Measurements from ENCODE around the gene CTXN1.

DNA sequence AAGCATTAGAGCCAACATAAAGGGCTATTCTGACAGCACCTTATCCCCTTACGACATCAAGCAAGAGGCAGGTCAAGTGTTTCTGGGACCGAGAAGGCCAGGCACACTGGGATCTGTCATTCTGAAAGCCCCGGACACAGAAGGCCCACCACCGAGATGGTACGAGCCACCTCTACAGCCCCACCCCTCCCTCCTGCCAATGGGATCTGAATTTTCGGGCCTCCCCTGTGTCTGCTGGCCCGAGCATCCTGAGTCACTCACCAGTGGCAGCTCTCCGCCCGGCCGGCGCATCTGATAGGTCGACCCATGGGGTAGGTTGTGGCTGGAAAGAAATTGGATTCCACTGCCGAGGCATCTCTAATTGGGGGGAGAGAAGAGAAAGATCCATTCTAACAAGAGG is 14.9 kb upstream of the CTXN1 start:
- TF ChIP-seq POLR2AphosphoS5 (IDR thresholded peaks at IDR 0.05) (no peak), POLR2A (IDR thresholded peaks at IDR 0.05) (no peak)
- TF ChIP-seq, protein P1, sequence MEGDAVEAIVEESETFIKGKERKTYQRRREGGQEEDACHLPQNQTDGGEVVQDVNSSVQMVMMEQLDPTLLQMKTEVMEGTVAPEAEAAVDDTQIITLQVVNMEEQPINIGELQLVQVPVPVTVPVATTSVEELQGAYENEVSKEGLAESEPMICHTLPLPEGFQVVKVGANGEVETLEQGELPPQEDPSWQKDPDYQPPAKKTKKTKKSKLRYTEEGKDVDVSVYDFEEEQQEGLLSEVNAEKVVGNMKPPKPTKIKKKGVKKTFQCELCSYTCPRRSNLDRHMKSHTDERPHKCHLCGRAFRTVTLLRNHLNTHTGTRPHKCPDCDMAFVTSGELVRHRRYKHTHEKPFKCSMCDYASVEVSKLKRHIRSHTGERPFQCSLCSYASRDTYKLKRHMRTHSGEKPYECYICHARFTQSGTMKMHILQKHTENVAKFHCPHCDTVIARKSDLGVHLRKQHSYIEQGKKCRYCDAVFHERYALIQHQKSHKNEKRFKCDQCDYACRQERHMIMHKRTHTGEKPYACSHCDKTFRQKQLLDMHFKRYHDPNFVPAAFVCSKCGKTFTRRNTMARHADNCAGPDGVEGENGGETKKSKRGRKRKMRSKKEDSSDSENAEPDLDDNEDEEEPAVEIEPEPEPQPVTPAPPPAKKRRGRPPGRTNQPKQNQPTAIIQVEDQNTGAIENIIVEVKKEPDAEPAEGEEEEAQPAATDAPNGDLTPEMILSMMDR (IDR thresholded peaks at IDR 0.05), result no peak

Data from transverse colon (tissue), 4 donors.